ENCODE results near the gene SERPINA5.

Gene SERPINA5

GRCh38 chr14:94622653-94623421 lies 41.6 kb downstream of the SERPINA5 start:
- H3K36me3 ChIP-seq (ENCODE audit: control insufficient read depth, insufficient read depth, low read length), result no peaks in the 10 kb centered on the region
- no peak overlapping the region for H3K27ac ChIP-seq (ENCODE audit: insufficient read depth, low read depth, low read length, poor library complexity, severe bottlenecking)
- no peak overlapping the region for H3K4me3 ChIP-seq (ENCODE audit: insufficient read depth, low read depth, low read length)
- no peaks in the 10 kb centered on the region for H3K4me1 ChIP-seq (ENCODE audit: control insufficient read depth, insufficient read depth, low read length)
- H3K9me3 ChIP-seq (ENCODE audit: control insufficient read depth, low read length), result peaks cover 3% of the 10 kb centered on the region
- H3K27me3 ChIP-seq (ENCODE audit: control insufficient read depth, insufficient read depth, low read length, poor library complexity, severe bottlenecking), result no peaks in the 10 kb centered on the region
- 84 to 87% methylated on average over 6 of the region's 6 CpGs for WGBS, 2 experiments

- H3K36me3 ChIP-seq (ENCODE audit: control insufficient read depth, insufficient read depth, low read length), result no peaks in the 10 kb centered on the region
- 95% methylated on average over 4 of the region's 4 CpGs for WGBS, 2 experiments
- H3K9me3 ChIP-seq (ENCODE audit: control insufficient read depth, low read length), result peaks cover 3% of the 10 kb centered on the region
- no peaks in the 10 kb centered on the region for H3K4me1 ChIP-seq (ENCODE audit: control insufficient read depth, insufficient read depth, low read length)
- no peak overlapping the region for H3K27ac ChIP-seq (ENCODE audit: insufficient read depth, low read depth, low read length, poor library complexity, severe bottlenecking)
- H3K4me3 ChIP-seq (ENCODE audit: insufficient read depth, low read depth, low read length), result no peak overlapping the region
- H3K27me3 ChIP-seq (ENCODE audit: control insufficient read depth, insufficient read depth, low read length, poor library complexity, severe bottlenecking), result no peaks in the 10 kb centered on the region
These were observed 42.2 kb downstream of the SERPINA5 start for GRCh38 chr14:94623422-94623809.

DNA sequence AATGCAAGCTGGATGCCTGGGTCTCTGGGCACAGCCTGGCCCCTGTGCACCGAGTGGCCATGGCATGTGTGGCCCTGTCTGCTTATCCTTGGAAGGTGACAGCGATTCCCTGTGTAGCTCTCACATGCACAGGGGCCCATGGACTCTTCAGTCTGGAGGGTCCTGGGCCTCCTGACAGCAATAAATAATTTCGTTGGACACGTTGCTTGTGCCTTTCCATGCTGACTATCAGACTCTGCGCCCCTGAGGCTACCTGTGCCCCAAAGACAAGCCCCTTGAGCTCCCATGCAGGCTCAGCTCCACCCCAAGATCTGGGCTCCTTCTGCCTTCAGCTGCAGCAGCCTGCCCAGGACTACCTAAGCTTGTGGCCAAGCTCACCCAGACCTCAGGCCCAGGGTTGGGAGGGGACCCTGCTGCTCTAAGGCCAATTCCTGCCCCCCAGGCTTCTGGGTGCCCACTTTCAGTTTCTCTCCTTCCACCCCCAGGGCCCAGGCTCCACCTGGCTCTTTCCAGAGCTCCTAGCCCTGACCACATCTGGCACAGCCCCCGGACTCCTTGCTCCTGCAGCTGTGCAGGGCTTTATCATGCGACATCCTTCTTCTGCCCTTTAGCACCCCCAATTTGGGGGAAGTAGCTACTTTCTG lies 42.8 kb downstream of the SERPINA5 start:
- Histone ChIP-seq H3K9me3 (ENCODE audit: control insufficient read depth, low read length) (peaks cover 3% of the 10 kb centered on the region), H3K4me3 (ENCODE audit: insufficient read depth, low read depth, low read length) (no peak overlapping the region), H3K27ac (ENCODE audit: insufficient read depth, low read depth, low read length, poor library complexity, severe bottlenecking) (no peak overlapping the region), H3K4me1 (ENCODE audit: control insufficient read depth, insufficient read depth, low read length) (no peaks in the 10 kb centered on the region), H3K27me3 (ENCODE audit: control insufficient read depth, insufficient read depth, low read length, poor library complexity, severe bottlenecking) (no peaks in the 10 kb centered on the region), H3K36me3 (ENCODE audit: control insufficient read depth, insufficient read depth, low read length) (no peaks in the 10 kb centered on the region)
- 93 to 94% methylated on average over 7 of the region's 7 CpGs for WGBS, 2 experiments

DNA sequence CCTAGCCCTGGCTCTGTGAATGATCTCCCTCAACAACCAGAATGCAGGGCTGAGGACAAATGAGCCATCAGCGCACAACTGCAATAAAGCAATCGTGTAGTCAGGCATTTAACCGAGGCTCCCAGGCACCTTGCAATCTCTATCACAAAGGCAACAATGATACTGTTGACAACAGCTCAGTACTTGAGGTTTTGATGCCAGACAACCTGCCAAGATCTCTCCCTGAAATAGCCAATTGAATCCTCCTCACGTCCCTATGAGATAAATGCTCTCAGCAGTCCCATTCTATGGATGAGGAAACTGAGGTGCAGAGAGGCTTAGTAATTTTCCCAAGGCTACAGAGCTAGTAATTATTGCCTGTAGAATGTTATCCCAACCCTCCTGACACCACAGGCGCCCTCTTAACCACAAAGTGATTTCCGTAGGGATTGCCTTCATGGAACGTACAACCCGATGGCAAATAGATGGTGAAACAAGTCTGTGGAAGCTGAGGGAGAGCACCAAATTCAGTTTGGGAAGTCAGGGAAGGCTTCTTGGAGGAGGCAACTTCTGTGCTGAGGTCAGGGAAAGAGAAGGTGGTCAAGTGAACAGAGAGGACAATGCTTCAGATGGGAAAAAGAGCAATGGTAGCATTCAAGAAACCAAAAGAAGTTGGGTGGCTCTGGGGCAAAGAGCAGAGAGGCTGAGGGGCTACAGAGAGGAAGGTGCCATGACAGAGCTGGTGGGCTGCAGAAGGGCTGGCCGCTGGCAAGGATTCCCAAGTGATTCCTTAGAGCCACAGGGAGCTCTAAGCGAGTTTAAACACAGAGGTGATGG lies 43.5 kb downstream of the SERPINA5 start:
- no peak overlapping the region for H3K27ac ChIP-seq (ENCODE audit: insufficient read depth, low read depth, low read length, poor library complexity, severe bottlenecking)
- no peaks in the 10 kb centered on the region for H3K27me3 ChIP-seq (ENCODE audit: control insufficient read depth, insufficient read depth, low read length, poor library complexity, severe bottlenecking)
- H3K4me1 ChIP-seq (ENCODE audit: control insufficient read depth, insufficient read depth, low read length), result no peaks in the 10 kb centered on the region
- H3K36me3 ChIP-seq (ENCODE audit: control insufficient read depth, insufficient read depth, low read length), result no peaks in the 10 kb centered on the region
- no peak overlapping the region for H3K4me3 ChIP-seq (ENCODE audit: insufficient read depth, low read depth, low read length)
- H3K9me3 ChIP-seq (ENCODE audit: control insufficient read depth, low read length), result no peaks in the 10 kb centered on the region
- WGBS, 2 experiments, result 93% methylated on average over 10 of the region's 10 CpGs

- Histone ChIP-seq H3K4me3 (ENCODE audit: insufficient read depth, low read depth, low read length) (no peak overlapping the region), H3K4me1 (ENCODE audit: control insufficient read depth, insufficient read depth, low read length) (no peaks in the 10 kb centered on the region), H3K27me3 (ENCODE audit: control insufficient read depth, insufficient read depth, low read length, poor library complexity, severe bottlenecking) (no peaks in the 10 kb centered on the region), H3K27ac (ENCODE audit: insufficient read depth, low read depth, low read length, poor library complexity, severe bottlenecking) (no peak overlapping the region), H3K9me3 (ENCODE audit: control insufficient read depth, low read length) (no peaks in the 10 kb centered on the region), H3K36me3 (ENCODE audit: control insufficient read depth, insufficient read depth, low read length) (no peaks in the 10 kb centered on the region)
- 93 to 94% methylated on average over 2 of the region's 2 CpGs for WGBS, 2 experiments
These were observed 44.1 kb downstream of the SERPINA5 start for GRCh38 chr14:94625353-94625635.

DNA sequence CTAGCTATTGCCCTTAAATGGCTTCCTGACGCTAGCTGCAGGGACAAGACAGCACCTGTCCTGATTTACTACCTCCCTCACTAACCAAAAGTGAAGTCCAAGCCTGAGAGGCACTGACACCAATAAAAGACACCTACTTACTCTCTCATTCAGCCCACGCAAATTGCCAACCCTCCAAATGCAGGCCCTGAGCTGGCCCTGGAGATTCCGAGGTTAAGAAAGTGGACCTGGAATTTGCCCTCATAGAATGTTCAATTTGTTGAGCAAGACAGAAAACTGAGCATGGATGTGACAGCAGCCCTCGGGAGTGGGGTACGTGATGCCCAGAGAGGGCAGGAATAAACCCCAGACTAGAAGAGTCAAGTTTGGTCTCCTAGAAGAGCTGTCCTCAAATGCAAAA lies 47.4 kb downstream of the SERPINA5 start:
- H3K4me3 ChIP-seq (ENCODE audit: insufficient read depth, low read depth, low read length), result no peak overlapping the region
- WGBS, 2 experiments, result 91% methylated on average over 5 of the region's 5 CpGs
- no peak overlapping the region for H3K27ac ChIP-seq (ENCODE audit: insufficient read depth, low read depth, low read length, poor library complexity, severe bottlenecking)

GRCh38 chr14:94630396-94630795 lies 49.2 kb downstream of the SERPINA5 start:
- Histone ChIP-seq H3K9me3 (ENCODE audit: control insufficient read depth, low read length) (no peaks in the 10 kb centered on the region), H3K36me3 (ENCODE audit: control insufficient read depth, insufficient read depth, low read length) (no peaks in the 10 kb centered on the region), H3K4me1 (ENCODE audit: control insufficient read depth, insufficient read depth, low read length) (no peaks in the 10 kb centered on the region), H3K27me3 (ENCODE audit: control insufficient read depth, insufficient read depth, low read length, poor library complexity, severe bottlenecking) (no peaks in the 10 kb centered on the region), H3K27ac (ENCODE audit: insufficient read depth, low read depth, low read length, poor library complexity, severe bottlenecking) (no peak overlapping the region), H3K4me3 (ENCODE audit: insufficient read depth, low read depth, low read length) (no peak overlapping the region)
- WGBS, 2 experiments, result 79 to 91% methylated on average over 4 of the region's 4 CpGs

More for the DNA sequence above, 47.4 kb downstream of the SERPINA5 start:
- Histone ChIP-seq H3K4me1 (ENCODE audit: control insufficient read depth, insufficient read depth, low read length) (no peaks in the 10 kb centered on the region), H3K9me3 (ENCODE audit: control insufficient read depth, low read length) (no peaks in the 10 kb centered on the region), H3K36me3 (ENCODE audit: control insufficient read depth, insufficient read depth, low read length) (no peaks in the 10 kb centered on the region), H3K27me3 (ENCODE audit: control insufficient read depth, insufficient read depth, low read length, poor library complexity, severe bottlenecking) (no peaks in the 10 kb centered on the region)

DNA sequence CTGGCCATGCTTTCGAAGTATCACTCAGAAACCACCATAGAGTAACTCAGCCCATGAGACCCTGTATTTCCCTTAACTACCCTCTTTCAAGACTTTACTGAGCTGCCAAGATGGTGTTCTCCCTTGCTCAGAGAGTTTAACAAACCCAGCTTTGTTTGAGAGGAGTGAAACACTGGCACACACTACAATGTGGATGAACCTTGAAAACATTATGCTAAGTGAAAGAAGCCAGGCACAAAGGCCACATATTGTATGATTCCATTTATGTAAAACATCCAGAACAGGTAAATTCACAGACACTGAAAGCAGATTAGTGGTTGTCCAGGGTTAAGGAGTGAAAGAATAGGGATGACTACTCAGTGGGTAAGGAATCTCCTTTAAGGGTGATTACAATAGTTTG lies 49.8 kb downstream of the SERPINA5 start:
- Histone ChIP-seq H3K9me3 (ENCODE audit: control insufficient read depth, low read length) (no peaks in the 10 kb centered on the region), H3K36me3 (ENCODE audit: control insufficient read depth, insufficient read depth, low read length) (no peaks in the 10 kb centered on the region), H3K27ac (ENCODE audit: insufficient read depth, low read depth, low read length, poor library complexity, severe bottlenecking) (no peak overlapping the region), H3K4me1 (ENCODE audit: control insufficient read depth, insufficient read depth, low read length) (no peaks in the 10 kb centered on the region), H3K4me3 (ENCODE audit: insufficient read depth, low read depth, low read length) (no peak overlapping the region), H3K27me3 (ENCODE audit: control insufficient read depth, insufficient read depth, low read length, poor library complexity, severe bottlenecking) (no peaks in the 10 kb centered on the region)
- 92 to 94% methylated on average over 1 of the region's 1 CpG for WGBS, 2 experiments

DNA sequence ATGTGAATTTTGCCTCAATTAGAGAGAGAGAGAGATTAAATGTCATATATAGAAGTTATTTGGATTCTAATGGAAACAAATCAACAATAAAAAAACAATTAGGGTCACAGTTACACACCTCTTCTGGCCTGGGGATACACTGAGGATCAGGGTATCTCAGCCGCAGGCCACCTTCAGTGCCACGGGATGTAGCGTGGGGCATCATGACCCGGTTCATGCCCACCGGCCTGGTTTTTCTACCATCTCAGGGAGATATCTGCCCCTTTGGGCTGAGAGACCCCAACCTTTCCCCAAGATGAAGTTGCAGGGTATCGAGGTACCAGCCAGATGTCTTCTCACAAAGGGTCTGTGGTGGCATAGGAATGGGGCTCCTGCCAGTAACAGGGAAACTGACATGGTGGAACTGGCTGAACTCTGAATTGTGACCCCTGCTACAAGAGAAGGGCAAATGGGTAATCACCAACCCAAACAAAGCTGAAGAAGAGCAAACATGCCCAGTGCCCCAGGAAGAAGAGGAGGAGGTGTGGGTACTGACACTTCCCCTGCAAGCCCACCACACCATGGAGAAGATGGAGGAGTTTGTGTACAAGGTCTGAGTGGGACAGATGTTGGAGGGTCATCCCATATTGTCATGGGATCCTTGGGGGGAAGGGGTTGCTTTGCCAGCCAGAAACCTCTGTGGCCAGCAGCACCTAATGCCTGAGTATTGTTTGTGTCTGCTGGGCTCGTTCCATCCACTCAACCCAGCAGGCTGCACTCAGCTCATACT lies 50.5 kb downstream of the SERPINA5 start:
- H3K4me1 ChIP-seq (ENCODE audit: control insufficient read depth, insufficient read depth, low read length), result no peaks in the 10 kb centered on the region
- H3K9me3 ChIP-seq (ENCODE audit: control insufficient read depth, low read length), result no peaks in the 10 kb centered on the region
- no peak overlapping the region for H3K4me3 ChIP-seq (ENCODE audit: insufficient read depth, low read depth, low read length)
- H3K27me3 ChIP-seq (ENCODE audit: control insufficient read depth, insufficient read depth, low read length, poor library complexity, severe bottlenecking), result no peaks in the 10 kb centered on the region
- WGBS, 2 experiments, result 94 to 96% methylated on average over 7 of the region's 7 CpGs
- no peak overlapping the region for H3K27ac ChIP-seq (ENCODE audit: insufficient read depth, low read depth, low read length, poor library complexity, severe bottlenecking)
- H3K36me3 ChIP-seq (ENCODE audit: control insufficient read depth, insufficient read depth, low read length), result no peaks in the 10 kb centered on the region

GRCh38 chr14:94632305-94632590 lies 51.0 kb downstream of the SERPINA5 start:
- Histone ChIP-seq H3K4me3 (ENCODE audit: insufficient read depth, low read depth, low read length) (no peak overlapping the region), H3K36me3 (ENCODE audit: control insufficient read depth, insufficient read depth, low read length) (no peaks in the 10 kb centered on the region), H3K9me3 (ENCODE audit: control insufficient read depth, low read length) (no peaks in the 10 kb centered on the region), H3K27ac (ENCODE audit: insufficient read depth, low read depth, low read length, poor library complexity, severe bottlenecking) (no peak overlapping the region), H3K4me1 (ENCODE audit: control insufficient read depth, insufficient read depth, low read length) (no peaks in the 10 kb centered on the region), H3K27me3 (ENCODE audit: control insufficient read depth, insufficient read depth, low read length, poor library complexity, severe bottlenecking) (no peaks in the 10 kb centered on the region)
- WGBS, 2 experiments, result 88 to 90% methylated on average over 4 of the region's 4 CpGs
